Hematopoietic multipotent progenitor cell treated with erythropoietin and hydrocortisone succinate and interleukin-3 and kit ligand, for 15 days (in vitro differentiated cells): ENCODE data around the gene TBX20.

ENCODE experiments used
- DNase-seq: peaks from one replicate; pipeline ENCODE4 v3.0.0-alpha.2; 2015; ENCODE audit warnings: low spot score

Gene TBX20, protein sequence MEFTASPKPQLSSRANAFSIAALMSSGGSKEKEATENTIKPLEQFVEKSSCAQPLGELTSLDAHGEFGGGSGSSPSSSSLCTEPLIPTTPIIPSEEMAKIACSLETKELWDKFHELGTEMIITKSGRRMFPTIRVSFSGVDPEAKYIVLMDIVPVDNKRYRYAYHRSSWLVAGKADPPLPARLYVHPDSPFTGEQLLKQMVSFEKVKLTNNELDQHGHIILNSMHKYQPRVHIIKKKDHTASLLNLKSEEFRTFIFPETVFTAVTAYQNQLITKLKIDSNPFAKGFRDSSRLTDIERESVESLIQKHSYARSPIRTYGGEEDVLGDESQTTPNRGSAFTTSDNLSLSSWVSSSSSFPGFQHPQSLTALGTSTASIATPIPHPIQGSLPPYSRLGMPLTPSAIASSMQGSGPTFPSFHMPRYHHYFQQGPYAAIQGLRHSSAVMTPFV

DNA sequence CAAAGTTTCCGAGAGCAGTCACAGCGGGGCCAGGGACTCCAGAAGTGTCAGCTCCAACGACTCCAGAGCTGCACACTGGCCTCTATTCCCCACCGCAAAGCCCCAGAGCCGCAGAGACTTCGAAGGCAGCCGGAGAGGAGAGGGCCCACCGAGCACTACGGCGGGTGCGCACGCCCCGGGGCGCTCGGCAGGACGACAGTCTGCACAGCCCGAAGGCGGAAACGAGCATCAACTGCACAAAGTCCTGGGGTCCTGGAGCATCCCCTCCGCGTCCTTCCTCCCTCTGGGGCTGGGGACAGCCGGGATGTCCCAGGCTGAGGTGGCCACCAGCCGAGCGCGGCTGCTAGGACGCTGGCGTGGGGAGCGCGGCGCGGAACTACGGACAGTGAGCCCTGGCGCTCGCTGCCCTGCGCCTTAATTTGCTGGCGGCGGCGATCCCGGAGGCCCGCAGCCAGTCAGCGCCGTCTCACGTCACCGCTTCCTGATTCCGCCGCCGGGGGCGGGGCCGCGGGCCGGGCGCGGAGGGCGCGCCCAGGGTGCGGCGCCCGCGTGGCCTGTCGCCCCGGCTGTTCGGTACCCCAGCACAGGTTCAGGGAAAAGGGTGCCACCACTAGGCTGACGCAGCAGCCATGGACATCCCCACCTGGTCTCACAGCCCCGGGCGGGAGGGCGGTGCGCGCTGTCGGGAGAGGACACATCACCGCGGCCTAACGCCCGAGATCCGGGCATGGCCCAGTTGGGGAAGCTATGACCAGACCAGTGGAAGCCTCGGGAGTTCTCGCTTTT lies at the start of gene TBX20:
Gene TBX20, minus strand, starts transcription at position 391 of the 786 bp plus-strand sequence. CDS start 480 bp downstream, outside the sequence.
- peak; percentile 10 for DNase-seq

DNA sequence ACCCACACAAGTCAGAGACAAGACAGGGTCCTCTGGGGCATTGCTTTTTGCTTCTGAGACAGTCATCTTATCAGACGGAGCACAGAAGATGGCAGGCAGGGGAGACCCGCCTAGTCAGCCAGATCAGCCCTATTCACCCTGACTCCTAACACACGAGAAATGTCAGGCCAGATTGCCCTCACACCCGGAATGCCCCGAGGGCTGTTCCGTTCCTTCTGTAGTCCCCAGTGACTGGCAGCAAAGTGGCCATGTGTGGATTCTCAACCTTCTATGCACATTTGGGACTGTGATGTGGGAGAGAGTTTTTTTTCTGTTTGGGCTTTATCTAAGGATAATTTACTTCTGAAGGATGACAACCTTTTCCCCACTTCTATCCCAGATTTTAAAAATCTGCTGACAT lies 35.5 kb upstream of the TBX20 start:
- DNase-seq, result no peak

DNA sequence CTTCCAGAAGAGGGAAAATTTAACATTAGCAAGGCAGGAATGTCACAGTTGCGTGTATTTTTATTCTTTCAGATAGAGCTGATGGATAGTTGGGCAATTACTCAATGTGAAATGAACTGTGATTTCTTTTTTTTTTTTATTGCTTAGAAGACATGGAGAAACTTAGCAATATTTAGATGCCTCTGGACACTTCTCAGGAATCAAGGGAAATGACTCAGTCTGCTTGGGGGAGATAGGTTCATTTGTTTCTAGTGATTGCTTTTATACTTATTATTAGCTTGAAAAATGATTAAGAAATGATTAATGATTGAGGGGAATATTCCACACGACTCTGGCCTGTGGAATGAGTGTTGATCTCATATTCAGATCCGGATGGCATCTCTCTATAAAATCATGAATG lies 33.1 kb upstream of the TBX20 start:
- DNase-seq, result no peak

DNA sequence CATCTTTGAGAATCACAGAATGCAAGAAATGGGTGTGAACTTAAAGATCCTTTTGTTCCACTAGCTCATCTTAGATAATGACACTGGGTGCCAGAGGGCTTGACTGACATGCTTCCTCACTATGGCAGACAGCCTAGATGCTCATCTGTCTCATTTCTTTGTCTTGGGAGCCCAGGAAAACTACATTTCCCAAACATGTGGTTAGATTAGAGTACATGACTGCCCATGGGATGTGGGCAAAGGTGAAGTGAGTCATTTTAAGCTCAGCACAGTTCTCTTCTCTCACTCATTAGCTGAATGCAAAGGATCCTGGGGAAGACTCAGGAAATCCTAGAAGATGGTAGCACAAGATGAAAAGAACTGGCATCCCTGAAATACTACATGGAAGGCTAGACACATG lies 32.5 kb upstream of the TBX20 start:
- no peak for DNase-seq

DNA sequence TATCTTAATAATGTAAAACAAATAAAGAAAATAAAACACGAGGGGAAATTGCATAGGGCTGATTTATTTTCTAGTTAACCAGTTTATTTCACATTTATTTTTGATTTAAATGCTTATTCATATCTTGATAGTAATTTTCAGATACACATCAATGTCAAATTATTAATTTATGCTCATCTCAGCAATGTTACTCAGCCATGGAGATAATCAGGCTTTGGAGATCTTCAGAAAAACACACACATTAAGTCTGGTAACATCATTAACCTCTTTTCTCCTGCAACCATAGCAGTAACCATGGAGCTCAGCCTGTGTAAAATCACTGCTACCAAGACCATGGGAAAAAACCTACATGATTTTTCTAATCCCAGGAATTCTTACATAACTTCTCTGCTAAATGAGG lies 31.9 kb upstream of the TBX20 start:
- no peak for DNase-seq

DNA sequence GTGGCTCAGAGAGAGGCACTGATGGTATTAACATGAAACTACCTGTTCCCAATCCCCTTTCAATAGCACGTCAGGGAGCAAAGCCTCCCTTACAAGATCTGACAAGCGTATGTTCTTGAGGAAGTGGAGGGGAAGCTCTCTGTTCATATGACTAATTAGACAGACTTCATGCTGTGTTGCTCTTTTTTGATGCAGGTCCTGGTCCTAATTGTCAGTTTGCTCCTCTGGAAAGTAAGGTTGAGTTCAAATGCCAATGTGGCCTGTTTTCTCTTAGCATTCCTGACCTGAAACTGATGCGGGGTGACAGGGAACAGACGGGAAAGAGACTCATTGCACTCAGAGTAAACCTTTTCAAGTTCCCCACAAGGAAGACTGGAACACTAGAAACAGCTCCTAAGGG lies 27.0 kb upstream of the TBX20 start:
- DNase-seq, result no peak

DNA sequence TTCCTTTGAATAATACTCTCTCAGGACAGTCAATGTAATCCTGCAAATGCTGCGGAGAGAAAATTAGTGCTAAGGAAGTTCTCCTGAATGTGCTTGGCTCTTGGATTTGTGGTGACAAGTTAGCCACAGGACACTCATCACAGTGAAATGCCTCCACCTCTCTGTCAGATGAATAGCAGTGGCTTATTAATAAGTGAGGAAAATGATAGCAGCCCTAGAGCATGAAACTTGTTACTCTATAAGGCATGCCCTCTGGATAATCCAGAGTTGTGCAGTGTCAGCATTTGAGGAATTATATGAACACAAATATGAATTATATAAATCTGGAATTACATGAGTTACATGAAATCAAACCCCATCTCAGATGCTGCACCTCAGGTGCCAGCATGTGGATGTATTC lies 23.5 kb upstream of the TBX20 start:
- no peak for DNase-seq

DNA sequence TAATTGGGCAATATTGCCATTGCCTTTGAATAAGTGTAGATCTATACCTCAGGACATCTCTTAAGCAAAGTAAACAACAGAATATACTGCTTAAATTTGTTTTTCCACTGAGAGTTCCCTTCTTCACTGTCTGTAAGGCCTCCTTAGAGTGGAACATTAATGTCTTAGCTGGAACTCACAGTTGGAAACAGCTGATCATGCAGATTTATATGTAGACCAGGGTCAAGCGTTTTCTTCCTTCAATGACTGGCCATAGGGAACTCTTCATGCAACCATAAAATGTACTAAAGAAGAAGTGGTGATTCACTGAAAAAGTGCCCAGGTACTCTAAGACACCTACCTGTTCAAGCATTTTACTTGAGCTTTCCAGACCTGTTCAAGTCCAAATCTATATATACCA lies 18.3 kb upstream of the TBX20 start:
- no peak for DNase-seq

DNA sequence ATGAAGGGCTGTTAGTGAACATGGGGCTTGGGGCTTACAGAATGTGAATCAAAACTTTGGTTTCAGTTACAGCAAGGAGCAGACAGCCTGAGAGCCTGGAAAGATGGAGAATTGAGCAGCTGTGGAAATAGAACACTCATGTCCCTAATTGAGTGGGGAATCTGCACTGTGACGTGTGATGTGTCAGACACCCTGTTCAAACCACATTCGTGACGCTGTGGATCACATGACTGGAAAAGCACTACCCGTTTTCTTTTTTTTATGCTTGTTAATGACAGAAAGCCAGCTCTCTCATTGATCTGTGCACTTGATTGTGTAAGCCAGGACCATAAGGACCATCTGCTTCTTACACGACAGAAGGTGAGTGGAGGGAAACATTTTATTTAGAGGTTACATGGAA lies 15.1 kb upstream of the TBX20 start:
- no peak for DNase-seq

DNA sequence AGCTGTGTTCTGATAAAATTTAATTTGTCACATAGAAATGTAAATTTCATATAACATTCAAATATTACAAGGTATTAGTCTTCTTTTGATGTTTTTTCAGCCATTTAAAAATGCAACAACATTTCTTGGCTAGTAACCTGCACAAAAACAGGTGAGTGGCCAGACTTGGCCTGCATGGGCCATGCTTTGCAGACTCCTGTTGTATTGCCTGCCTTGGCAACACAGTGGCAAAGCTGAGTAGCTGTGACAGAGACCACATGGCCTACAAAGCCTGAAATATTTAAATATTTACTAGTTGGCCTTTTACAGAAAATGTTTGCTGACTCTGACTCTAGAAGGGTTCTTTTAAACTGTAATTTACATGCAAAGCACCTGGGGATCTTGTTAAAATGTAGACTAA lies 13.5 kb upstream of the TBX20 start:
- DNase-seq, result no peak

DNA sequence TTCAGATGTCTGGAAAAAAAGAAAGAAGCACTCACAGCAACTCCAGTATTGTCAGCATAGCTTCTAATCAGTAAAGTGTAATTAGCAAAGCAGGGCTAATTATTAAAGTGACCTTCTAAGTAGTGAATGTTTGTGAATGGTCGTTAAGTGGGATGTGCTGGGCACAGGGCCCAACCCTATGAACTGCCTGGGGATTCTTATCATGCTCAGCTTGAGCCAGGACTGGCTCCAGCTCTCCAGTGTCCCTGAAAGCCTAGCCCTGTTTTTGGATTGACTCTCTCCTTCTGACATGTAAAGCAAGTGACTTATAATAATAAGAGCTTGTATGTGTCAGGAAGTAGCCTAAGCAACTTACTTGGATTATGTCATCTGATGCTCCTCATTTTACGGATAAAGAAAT lies 9.5 kb upstream of the TBX20 start:
- DNase-seq, result no peak

DNA sequence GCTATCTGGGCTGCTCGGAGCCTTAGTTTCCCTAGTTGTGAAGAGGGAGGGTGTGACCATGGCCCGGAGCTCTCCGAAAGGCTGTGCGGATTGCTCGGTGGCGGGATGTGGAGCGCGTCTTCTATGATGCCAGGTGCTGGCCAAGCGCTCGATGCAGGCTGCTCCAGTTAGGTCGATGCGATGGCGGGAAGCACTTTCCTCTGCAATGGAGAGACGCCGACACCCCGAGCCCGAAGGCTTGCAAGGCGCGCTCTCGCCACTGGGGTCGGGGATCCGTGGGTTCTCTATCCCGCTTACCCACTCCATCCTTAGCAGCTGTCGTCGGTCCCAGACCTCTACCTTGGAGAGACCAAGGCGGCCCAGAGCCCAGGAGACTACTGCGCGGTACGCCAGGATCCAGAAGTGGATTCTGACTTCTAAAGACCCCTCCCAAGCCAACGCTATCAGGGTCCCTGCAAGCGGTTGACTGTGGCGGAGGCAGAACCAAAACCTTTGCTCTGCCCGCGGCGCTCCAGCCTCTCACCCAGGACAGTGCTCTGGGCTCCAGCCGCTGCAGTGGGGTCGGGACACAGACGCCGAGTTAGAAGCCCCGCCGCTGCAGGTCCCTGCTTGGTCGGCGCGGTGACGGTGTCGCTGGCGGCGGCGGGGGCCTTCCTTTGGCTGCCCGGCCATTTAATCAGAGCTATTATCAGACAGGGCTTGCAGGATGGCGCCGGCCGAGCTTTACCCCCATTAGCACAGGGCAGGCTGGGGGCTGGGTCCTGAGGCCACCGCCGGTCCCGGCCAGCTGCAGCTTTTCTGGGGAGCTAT lies 7.8 kb upstream of the TBX20 start:
- no peak for DNase-seq

DNA sequence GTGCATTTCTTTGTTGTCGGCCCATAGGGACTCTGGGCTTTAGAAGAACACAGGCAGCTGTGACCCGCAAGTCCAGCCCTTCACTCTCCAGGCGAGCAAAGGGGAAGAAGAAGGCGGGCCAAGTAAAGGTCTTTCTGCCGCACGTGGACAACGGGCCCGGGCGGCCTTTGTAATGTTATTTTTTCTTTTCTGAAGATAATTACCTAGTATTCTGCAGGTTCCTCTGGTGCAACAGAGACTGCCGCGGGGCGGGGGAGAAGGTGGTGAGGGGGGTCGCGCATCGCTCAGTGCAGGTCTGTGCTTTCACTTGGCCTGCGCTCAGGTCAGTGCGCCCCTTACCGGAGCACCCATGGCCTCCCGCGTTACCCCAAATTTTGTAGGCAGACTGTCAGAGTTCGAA lies 7.1 kb upstream of the TBX20 start:
- DNase-seq, result no peak

DNA sequence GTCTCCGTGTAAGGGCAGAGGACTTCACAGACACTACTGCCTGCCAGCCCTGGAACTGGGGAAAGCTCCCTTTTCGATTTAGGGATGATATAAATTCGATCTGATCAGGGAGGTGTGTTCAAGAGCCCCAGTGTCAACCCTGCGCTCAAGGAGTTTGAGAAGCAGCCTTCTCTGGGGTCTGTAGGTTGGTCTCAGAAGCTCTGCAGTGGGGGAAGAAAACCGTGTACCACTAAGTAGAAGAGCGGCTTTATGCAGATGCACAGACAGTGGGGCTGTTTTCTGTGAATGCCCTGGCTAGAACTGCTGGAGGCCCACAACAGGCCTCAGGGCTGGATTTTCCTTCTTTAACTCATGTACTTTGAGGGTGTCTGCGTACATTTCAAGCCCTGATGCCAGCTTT lies 6.3 kb upstream of the TBX20 start:
- DNase-seq, result no peak

DNA sequence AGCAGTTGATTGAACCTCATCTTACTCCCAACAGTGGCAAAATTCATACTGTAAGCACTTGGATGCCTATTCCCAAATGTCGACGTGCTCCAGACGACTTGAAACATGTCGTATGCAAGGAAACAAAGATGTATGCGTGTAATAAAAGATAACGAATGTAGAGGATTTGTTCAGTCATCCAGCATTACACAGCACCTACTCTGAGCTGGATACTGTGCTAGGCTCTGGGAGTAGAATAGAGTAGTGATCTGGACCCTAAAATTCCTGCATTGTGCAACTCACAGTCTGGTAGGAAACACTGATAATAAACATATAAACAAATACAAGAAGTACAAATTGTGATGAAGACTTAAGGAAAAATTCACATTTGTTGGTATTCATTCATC lies 5.6 kb upstream of the TBX20 start:
- DNase-seq, result no peak

DNA sequence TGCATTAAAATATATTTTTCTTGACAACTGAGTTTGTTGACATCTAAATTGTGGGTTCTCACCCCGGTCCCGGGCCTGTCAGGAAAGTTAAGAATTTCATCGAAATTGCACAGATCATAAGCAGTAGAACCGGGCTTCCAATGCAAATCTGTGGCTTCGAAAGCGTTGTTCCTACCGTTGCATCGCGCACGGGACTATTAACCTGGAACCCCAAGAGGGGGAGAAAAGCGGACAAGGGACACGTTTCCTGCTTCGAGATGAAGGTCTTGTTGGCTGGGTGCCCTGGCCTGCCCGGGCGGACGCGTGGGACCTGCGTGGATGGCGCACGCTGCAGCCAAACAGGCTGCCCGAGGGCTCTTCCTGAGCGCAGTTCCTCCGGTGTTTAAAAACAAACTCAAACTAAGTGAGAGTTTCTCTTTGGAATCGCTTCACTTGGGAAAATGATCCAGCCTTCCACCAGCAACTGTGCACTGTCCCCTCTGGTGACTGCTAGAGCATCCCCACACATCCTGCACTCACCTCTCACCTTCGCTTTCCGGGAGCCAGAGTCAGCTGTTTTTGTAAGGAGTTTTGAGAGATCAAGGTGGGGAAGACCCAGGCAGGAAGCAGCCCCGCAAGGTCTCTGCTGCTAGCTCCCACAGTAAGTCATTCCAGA lies 5.1 kb upstream of the TBX20 start:
- no peak for DNase-seq

DNA sequence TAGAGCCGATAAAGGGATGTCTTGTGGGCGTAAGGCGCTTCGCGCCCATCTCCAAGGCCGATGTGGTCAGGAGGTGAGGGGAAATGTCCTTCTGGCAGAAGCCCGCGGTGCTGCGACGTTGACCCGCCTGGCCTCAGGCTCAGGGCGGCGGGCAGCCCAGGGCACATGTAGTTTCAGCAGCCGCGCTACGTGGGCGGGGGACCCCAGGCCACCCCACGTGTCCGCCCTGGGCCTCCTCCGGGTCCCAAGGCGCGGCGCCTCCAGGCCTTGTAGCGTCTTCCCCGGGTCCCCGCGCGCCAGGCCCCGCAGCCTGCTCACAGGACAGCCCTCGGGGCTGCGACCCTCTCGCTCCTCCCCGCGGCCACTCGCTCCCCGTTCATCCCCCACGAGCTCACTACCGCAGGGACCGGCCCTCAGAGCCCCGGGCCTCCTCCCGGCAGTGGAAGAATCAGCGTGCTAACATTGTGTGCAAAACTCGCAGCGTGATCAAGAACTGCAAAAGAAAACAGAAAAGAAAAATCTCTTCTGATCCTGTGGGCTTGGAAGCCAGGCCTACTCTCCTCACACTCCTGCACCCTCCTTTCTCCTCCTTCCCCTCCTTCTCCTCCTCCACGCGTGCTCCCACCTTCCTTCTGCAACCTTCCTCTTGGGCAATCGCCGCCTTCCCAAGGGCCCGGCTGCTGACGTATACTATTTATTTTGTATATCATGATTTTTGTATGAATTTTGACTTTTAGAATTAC lies 4.4 kb upstream of the TBX20 start:
- no peak for DNase-seq

DNA sequence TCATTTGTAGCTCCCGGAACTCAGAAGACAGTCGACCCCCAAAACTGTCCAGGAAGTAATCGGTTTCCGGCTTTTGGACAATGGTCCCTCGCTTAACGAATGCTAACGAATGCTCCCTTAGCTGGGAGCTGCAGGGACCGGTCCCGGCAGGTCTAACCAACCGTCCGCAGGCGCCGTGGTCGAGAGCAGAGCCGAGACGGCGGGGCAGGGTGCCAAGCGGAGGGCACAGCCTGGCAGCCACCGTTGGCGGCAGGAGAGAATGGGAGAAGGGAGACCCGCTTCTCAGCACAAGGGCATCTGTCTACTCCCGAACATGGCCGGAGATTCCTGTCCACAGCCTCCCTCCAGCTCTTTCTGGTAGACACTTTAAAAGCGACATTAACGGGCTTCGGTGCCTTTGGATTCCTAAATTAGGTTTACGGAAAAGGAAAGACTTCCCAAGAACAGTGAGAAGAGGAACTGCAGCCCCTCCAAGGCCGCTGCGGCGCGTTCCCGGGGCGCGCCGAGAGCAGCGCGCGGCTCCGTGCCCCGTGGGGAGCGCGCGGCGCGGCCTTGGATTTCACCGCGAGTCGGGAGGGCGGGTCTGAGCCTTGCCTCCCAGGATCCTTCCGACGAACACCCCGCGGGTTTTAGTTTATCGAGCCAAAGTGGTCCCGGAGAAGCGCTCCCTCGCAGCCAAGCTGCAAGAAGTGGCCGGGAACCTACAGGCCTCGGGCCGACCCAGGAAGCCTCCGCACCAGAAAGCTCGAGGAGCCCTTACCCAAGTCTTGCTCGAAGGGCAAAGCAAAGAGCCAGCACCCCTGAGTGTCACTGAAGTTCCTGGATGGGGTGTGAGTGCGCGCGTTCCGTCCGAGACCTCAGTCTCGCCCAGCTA lies 3.6 kb upstream of the TBX20 start:
- DNase-seq, result no peak

DNA sequence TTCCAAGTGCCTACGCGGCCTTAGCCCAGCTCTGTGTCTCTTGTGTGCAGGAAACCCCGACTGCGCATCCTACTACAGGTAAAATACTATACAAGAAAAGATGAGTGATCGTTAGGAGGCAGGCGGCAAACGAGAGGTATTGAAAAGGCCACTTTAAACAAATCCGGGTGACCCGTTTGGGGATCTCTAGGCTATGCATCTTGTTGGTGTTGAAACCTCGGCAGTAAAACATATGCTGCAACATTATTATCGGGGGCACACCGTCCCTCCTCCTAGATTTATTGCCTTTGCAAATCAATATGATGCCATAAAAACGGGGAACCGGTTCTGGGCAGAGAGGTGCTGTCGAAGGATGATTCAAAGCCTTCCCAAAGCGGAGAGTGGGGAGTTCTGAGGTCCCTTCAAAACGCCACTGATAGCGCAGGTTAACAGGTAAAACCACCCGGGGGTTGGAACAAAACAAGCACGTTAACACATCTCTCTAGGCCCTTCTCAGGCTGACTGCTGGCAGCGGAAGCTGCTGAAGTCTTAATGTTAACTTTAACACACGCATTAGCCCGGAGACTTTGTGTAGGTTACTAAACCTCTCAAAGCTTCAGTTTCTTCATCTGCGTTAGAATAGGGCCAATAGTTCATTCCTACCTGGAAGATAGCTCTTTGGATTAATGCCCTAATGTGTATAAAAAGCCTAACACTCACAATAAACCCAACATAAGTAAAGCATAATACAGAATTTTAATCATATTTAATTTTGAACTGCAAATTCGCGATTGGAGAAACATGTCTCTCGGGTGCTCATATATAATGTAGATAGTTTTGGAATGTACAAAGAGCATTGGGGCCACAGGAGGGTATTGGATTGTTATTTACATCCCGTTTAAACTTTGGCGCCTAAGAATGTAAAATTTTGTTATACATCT lies 2.6 kb upstream of the TBX20 start:
- DNase-seq, result no peak
